GM18951 (cell line): ENCODE data around the gene HSD17B11.
"Not testable (repeated sequence)": the region's sequence is repeated elsewhere in the genome, so short reads cannot be mapped to it uniquely, and the experiment has no call there.

Source experiments
- POLR2A ChIP-seq: IDR thresholded peaks from 4 replicates; pipeline ENCODE4 v1.6.1; 2011; ENCODE audit warnings: mild to moderate bottlenecking; ENCODE audit not compliant: insufficient read length, insufficient read depth; ENCODE audit errors: extremely low read depth
- in situ Hi-C: fragments of 300-500 bp; cut with MboI; formaldehyde crosslinking; loops from one replicate; pipeline ENCODE4 v1.12.0; 2022; ENCODE audit warnings: low sequenced_read_pairs, mixed read lengths, inconsistent platforms; ENCODE audit not compliant: unreplicated experiment

HSD17B11 gene

DNA sequence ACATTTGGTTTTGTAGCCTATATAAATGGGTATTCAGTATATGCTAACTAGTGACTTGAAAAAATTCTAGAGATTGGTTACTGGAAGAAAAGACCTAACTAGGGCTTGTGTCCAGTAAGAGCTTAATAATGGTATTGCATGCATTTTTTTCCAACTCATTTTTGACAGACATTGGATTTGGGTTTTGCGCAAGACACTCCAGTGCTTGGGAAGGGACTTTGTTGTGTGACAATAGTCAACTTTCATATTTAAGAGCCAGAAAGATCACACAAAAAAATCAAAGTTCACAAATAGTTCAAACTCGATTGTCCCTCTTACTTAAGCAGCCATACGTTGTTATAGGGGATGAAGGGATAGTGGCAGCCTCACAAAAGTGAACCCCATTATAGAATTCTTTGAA is 1.2 kb upstream of the HSD17B11 start:
- TF ChIP-seq POLR2A = no peak
- in situ Hi-C loops = no loop called here

DNA sequence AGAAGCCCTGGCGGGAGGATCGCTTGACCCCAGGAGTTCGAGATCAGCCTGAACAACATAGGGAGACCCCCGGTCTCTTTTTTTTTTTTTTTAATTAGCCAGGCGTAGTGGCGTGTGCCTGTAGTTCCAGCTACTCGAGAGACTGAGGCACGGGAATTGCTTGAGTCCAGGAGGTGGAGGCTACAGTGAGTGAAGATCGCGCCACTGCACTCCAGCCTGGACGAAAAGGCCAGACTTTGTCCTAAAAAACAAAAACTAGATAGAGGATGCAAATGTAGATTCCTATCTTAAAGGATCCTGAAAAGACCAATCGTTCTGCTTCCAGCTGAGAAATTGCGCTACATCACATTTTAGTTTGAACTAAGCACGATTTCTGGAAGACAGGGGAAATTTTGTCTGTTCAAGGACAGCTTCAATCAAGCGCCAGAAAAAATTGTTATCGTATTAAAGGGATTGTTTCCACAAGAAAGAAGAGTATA is 627 bp upstream of the HSD17B11 start:
- no peak for TF ChIP-seq POLR2A
- in situ Hi-C loops = no loop called here

DNA sequence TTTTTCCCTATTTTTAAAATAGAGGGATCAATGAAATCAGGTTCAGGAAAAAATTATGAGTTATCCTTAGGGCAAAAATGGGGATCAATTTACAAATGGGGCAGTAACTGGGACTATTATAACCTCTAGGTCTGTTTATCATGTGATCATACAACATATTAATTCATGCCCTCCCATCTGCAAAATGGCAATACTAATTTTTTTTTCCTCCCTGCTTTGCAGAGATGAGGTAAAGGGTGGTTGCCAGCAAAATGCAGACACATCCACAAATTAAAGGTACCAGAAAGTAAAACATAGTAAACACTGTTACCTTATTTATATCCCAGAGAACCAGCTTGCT is 467 bp downstream of the HSD17B11 start:
- in situ Hi-C loops = no loop called here
- no peak for TF ChIP-seq POLR2A

GRCh38 chr4:87390055-87390454 is 933 bp downstream of the HSD17B11 start:
- in situ Hi-C loops = not testable (repeated sequence)

- in situ Hi-C loops = no loop called here
- no peak for TF ChIP-seq POLR2A
These were observed 2.1 kb downstream of the HSD17B11 start for GRCh38 chr4:87388901-87389300.

- no peak for TF ChIP-seq POLR2A
- in situ Hi-C loops = no loop called here
These were observed 3.8 kb downstream of the HSD17B11 start for GRCh38 chr4:87387237-87387636.

DNA sequence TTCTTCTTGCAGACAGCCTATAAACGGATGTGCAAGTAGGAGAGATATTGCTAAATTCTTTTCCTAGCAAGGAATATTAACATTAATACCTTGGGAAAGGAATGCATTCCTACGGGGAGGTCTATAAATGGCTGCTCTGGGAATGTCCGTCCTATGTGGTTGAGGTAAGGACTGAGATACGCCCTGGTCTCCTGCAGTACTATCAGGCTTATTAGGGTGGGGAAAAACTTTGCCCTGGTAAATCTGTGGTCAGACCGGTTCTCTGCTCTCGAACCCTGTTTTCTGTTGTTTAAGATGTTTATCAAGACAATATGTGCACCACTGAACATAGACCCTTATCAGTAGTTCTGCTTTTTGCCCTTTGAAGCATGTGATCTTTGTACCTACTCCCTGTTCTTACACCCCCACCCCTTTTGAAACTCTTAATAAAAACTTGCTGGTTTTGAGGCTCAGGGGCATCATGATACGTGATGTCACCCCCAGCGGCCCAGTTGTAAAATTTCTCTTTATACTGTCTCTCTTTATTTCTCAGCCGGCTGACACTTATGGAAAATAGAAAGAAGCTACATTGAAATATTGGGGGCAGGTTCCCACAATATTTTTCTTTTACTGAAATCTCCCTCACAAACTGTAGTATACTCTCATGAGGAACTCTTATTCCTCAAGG is 6.4 kb downstream of the HSD17B11 start:
- in situ Hi-C loops = not testable (repeated sequence)

DNA sequence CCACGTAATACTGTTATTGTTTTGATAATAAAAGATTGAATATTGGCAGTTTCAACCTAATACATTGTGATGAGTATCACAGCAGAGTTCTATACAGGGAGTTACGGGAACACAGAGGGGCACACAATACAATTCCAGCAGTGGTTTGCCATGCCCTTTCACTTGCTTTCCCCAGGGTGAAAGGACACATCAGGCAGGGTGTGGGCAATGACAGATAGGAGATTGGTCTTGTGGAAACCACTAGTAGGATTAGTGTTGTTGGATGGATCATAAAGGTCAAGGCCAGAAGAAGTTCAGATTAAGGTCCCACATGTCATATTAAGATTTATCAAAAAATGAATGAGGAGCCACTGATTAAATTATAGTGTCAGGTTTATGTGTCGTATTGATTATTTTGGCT is 8.1 kb downstream of the HSD17B11 start:
- no peak for TF ChIP-seq POLR2A
- in situ Hi-C loops = no loop called here

- TF ChIP-seq POLR2A = no peak
- in situ Hi-C loops = no loop called here
These were observed 8.9 kb downstream of the HSD17B11 start for GRCh38 chr4:87382116-87382515.

DNA sequence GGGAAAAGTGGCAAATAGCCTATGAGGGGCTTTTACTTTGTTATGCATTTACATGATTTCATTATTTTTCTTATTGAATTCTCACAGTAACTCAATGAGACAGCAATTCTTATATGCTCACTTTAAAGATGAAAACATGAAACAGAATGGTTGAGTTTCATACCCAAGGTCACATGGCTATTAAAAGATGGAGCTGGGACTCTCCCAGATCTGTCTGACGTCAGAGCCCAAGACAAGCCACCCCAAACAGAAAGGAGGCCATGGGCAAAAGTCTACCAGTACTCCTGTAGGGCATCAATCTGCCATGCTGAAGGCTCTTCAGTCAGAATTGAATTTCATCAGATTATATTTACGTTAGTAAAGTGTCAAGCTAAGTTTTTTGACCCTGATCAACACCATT is 13.2 kb downstream of the HSD17B11 start:
- in situ Hi-C loops = loop anchor here (10.0 kb wide), 1 partner anchor 87 kb away; no protein-coding TSS in a partner anchor
- no peak for TF ChIP-seq POLR2A

DNA sequence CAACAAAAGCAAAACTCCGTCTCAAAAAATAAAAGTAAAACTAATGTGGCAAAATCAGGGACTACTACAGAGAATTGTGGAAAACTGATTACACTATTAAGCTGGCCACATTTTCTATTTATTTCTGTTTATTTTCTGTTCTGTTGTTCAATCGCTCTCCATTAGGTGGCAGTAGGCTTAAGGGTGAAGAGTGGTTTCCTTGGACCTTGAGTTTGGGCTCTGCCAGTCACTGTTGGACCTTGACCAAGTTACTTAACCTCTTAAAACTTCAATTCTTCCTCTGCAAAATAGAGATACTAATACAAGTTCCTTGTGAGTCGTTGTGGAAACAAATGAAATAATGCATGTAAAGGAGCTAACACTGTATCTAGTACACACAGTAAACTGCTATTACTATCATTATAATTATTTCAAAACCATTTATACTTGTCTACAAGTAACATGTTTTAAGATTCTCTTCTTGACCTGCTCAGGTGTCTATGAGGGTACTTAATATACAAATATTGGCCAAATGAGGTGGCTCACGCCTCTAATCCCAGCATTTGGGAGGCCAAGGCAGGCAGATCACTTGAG is 15.2 kb downstream of the HSD17B11 start:
- in situ Hi-C loops = loop anchor here (10.0 kb wide), 1 partner anchor 89 kb away; no protein-coding TSS in a partner anchor

GRCh38 chr4:87370068-87370467 is 20.9 kb downstream of the HSD17B11 start:
- no peak for TF ChIP-seq POLR2A
- in situ Hi-C loops = loop anchor here (10.0 kb wide), 1 partner anchor 95 kb away; no protein-coding TSS in a partner anchor

More for the DNA sequence above, 15.2 kb downstream of the HSD17B11 start:
- TF ChIP-seq POLR2A = no peak

GRCh38 chr4:87366521-87367162 is 24.3 kb downstream of the HSD17B11 start:
- in situ Hi-C loops = no loop called here
- TF ChIP-seq POLR2A = no peak

- TF ChIP-seq POLR2A = no peak
- in situ Hi-C loops = no loop called here
These were observed 25.6 kb downstream of the HSD17B11 start for GRCh38 chr4:87365348-87365747.
